IMR-90 (cell line): ENCODE results near the gene UNC13A.

Experiments
- CHD1 ChIP-seq: IDR thresholded peaks from 2 replicates; pipeline ENCODE4 v1.6.1; 2012; ENCODE audit warnings: low read depth, low read length, improper control_type of control experiment
- MAFK ChIP-seq: IDR thresholded peaks from 2 replicates; pipeline ENCODE4 v1.6.1; 2012; ENCODE audit warnings: low read depth, low read length, improper control_type of control experiment
- POLR2A ChIP-seq: IDR thresholded peaks from 2 replicates; pipeline ENCODE4 v1.6.1; 2012; ENCODE audit warnings: mild to moderate bottlenecking, low read depth, low read length
- RCOR1 ChIP-seq: IDR thresholded peaks from 2 replicates; pipeline ENCODE4 v1.6.1; 2012; ENCODE audit warnings: mild to moderate bottlenecking, low read length, improper control_type of control experiment; ENCODE audit not compliant: insufficient replicate concordance
- RFX5 ChIP-seq: IDR thresholded peaks from 2 replicates; pipeline ENCODE4 v1.8.0; 2012; ENCODE audit warnings: low read depth, mild to moderate bottlenecking, low read length, moderate library complexity
- SMC3 ChIP-seq: fragments of 150-350 bp; IDR thresholded peaks from 2 replicates; pipeline ENCODE4 v1.6.1; 2016; ENCODE audit warnings: low read depth, mild to moderate bottlenecking, antibody characterized with exemption, low read length, moderate library complexity
- TF ChIP-seq, protein P1 (sequence below): conservative IDR thresholded peaks from 2 replicates; pipeline ENCODE4 v1.5.1; 2012; ENCODE audit warnings: mild to moderate bottlenecking, low read depth, low read length, improper control_type of control experiment

DNA sequence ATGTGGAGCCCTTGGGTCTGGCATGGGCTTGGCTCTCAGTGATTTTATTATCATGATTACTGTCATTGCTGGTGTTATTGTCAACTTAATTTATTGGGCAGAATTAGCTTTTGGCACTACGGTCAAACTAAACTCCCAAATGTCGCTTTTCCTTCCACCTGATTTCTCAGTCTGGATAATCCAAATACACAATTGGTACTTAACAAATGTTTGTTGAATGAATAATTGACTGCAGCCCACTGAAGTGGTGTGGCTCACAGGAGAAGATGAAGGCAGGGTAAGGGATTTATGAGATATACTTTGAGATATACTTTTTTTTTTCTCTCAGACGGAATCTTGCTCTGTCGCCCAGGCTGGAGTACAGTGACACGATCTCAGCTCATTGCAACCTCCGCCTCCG lies 131.2 kb downstream of the UNC13A start:
- TF ChIP-seq, protein P1, sequence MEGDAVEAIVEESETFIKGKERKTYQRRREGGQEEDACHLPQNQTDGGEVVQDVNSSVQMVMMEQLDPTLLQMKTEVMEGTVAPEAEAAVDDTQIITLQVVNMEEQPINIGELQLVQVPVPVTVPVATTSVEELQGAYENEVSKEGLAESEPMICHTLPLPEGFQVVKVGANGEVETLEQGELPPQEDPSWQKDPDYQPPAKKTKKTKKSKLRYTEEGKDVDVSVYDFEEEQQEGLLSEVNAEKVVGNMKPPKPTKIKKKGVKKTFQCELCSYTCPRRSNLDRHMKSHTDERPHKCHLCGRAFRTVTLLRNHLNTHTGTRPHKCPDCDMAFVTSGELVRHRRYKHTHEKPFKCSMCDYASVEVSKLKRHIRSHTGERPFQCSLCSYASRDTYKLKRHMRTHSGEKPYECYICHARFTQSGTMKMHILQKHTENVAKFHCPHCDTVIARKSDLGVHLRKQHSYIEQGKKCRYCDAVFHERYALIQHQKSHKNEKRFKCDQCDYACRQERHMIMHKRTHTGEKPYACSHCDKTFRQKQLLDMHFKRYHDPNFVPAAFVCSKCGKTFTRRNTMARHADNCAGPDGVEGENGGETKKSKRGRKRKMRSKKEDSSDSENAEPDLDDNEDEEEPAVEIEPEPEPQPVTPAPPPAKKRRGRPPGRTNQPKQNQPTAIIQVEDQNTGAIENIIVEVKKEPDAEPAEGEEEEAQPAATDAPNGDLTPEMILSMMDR = no peak
- no peak for TF ChIP-seq RFX5
- TF ChIP-seq POLR2A = no peak
- TF ChIP-seq CHD1 = no peak
- TF ChIP-seq MAFK = no peak
- TF ChIP-seq RCOR1 = no peak
- TF ChIP-seq SMC3 = no peak
